Trophoblast cell (in vitro differentiated cells and primary cell): ENCODE data around the gene CLCN2.

ENCODE experiments used
- DNase-seq, 2 donors: peaks; one replicate each; pipeline ENCODE4 v3.0.0-alpha.2; 2016
- H2AFZ ChIP-seq: 2 replicates; pipeline ENCODE4 v1.6.1; 2013; ENCODE audit warnings: low read length, moderate library complexity, mild to moderate bottlenecking; ENCODE audit not compliant: insufficient read depth, poor library complexity
- H2AK5ac ChIP-seq: 2 replicates; pipeline ENCODE4 v1.6.1; 2013; ENCODE audit warnings: mild to moderate bottlenecking, low read length
- H2BK120ac ChIP-seq: 2 replicates; pipeline ENCODE4 v1.6.1; 2013; ENCODE audit warnings: low read length, mild to moderate bottlenecking, moderate library complexity; ENCODE audit not compliant: insufficient read depth, poor library complexity
- H2BK12ac ChIP-seq: 2 replicates; pipeline ENCODE4 v1.6.1; 2013; ENCODE audit warnings: mild to moderate bottlenecking, low read length, moderate library complexity
- H2BK5ac ChIP-seq: 2 replicates; pipeline ENCODE4 v1.6.1; 2013; ENCODE audit warnings: low read length, low read depth, moderate library complexity, mild to moderate bottlenecking; ENCODE audit not compliant: poor library complexity
- H3K14ac ChIP-seq: 2 replicates; pipeline ENCODE4 v1.6.1; 2013; ENCODE audit warnings: mild to moderate bottlenecking, low read length
- H3K18ac ChIP-seq: 2 replicates; pipeline ENCODE4 v1.6.1; 2013; ENCODE audit warnings: mild to moderate bottlenecking, low read length
- H3K23ac ChIP-seq: 2 replicates; pipeline ENCODE4 v1.6.1; 2013; ENCODE audit warnings: low read length
- H3K27ac ChIP-seq: 2 replicates; pipeline ENCODE4 v1.5.1; 2013; ENCODE audit warnings: low read depth, mild to moderate bottlenecking, inconsistent platforms, low read length, moderate library complexity
- H3K27me3 ChIP-seq: 2 replicates; pipeline ENCODE4 v1.6.1; 2013; ENCODE audit warnings: inconsistent platforms, mild to moderate bottlenecking, low read length, moderate library complexity; ENCODE audit not compliant: insufficient read depth
- H3K36me3 ChIP-seq, 2 experiments: 1 replicate in 1 of 2; 2 replicates in 1 of 2; pipeline ENCODE4 v1.6.1; 2013; ENCODE audit warnings: low read length in 2 of 2, mild to moderate bottlenecking in 2 of 2, moderate library complexity in 1 of 2; ENCODE audit not compliant: insufficient read depth in 2 of 2, control insufficient read depth in 1 of 2
- H3K4ac ChIP-seq: 2 replicates; pipeline ENCODE4 v1.6.1; 2013; ENCODE audit warnings: low read depth, mild to moderate bottlenecking, low read length, moderate library complexity
- H3K4me1 ChIP-seq, 2 experiments: 1 replicate in 1 of 2; 2 replicates in 1 of 2; pipeline ENCODE4 v1.6.1; 2013; ENCODE audit warnings: low read length in 2 of 2, mild to moderate bottlenecking in 2 of 2, moderate library complexity in 1 of 2; ENCODE audit not compliant: insufficient read depth in 2 of 2, control insufficient read depth in 1 of 2
- H3K4me2 ChIP-seq: 2 replicates; pipeline ENCODE4 v1.6.1; 2013; ENCODE audit warnings: inconsistent platforms, mild to moderate bottlenecking, low read length, moderate library complexity
- H3K4me3 ChIP-seq: 2 replicates; pipeline ENCODE4 v1.5.1; 2013; ENCODE audit warnings: mild to moderate bottlenecking, low read depth, low read length, inconsistent platforms
- H3K79me1 ChIP-seq: one replicate; pipeline ENCODE4 v1.6.1; 2013; ENCODE audit warnings: low read length
- H3K79me2 ChIP-seq: 2 replicates; pipeline ENCODE4 v1.6.1; 2013; ENCODE audit warnings: low read length, mild to moderate bottlenecking; ENCODE audit not compliant: control insufficient read depth, insufficient read depth, poor library complexity
- H3K9ac ChIP-seq: 2 replicates; pipeline ENCODE4 v1.6.1; 2013; ENCODE audit warnings: mild to moderate bottlenecking, low read length
- H3K9me3 ChIP-seq: 2 replicates; pipeline ENCODE4 v1.6.1; 2013; ENCODE audit warnings: low read depth, mild to moderate bottlenecking, control low read depth, inconsistent platforms, low read length; ENCODE audit not compliant: insufficient read depth
- H4K12ac ChIP-seq: 2 replicates; pipeline ENCODE4 v1.6.1; 2013; ENCODE audit warnings: low read depth, mild to moderate bottlenecking, low read length, moderate library complexity
- H4K8ac ChIP-seq: 2 replicates; pipeline ENCODE4 v1.6.1; 2013; ENCODE audit warnings: low read depth, mild to moderate bottlenecking, low read length, moderate library complexity
- H4K91ac ChIP-seq: one replicate; pipeline ENCODE4 v1.6.1; 2013; ENCODE audit warnings: low read depth, mild to moderate bottlenecking, low read length, moderate library complexity
- WGBS: extraction: QIAGEN DNeasy Blood & Tissue Kit; methylation state at CpG from one replicate; pipeline ENCODE4 v1.1.7; 2013; ENCODE audit warnings: missing lambda C conversion rate; ENCODE audit not compliant: insufficient read length, insufficient coverage; ENCODE audit errors: extremely low coverage; 5-methylcytosine and 5-hydroxymethylcytosine counted together

Gene CLCN2

GRCh38 chr3:184325269-184325668, 36.1 kb downstream of the CLCN2 start:
- H4K8ac ChIP-seq = no peak overlapping the region
- DNase-seq = no peak
- H4K91ac ChIP-seq = no peak overlapping the region
- no peak overlapping the region for H3K27ac ChIP-seq
- no peaks in the 10 kb centered on the region for H3K4me1 ChIP-seq
- no peak overlapping the region for H3K4me2 ChIP-seq
- no peaks in the 10 kb centered on the region for H3K79me1 ChIP-seq
- H3K79me2 ChIP-seq = no peaks in the 10 kb centered on the region
- no peak overlapping the region for H3K14ac ChIP-seq
- no peak overlapping the region for H3K18ac ChIP-seq
- no peak overlapping the region for H2BK120ac ChIP-seq
- H3K9ac ChIP-seq = no peak overlapping the region
- H2AFZ ChIP-seq = no peak overlapping the region
- no peak overlapping the region for H3K4ac ChIP-seq
- H2BK5ac ChIP-seq = no peak overlapping the region
- no peak overlapping the region for H4K12ac ChIP-seq
- no CpG with 5 or more reads among the region's 13 CpGs for WGBS
- no peak overlapping the region for H2BK12ac ChIP-seq
- H3K23ac ChIP-seq = no peak overlapping the region
- no peaks in the 10 kb centered on the region for H3K27me3 ChIP-seq
- H3K9me3 ChIP-seq = no peaks in the 10 kb centered on the region
- H3K36me3 ChIP-seq = peaks cover 83 to 93% of the 10 kb centered on the region in 2 experiments
- H3K4me3 ChIP-seq = no peak overlapping the region
- no peak overlapping the region for H2AK5ac ChIP-seq

GRCh38 chr3:184323696-184324095, 37.7 kb downstream of the CLCN2 start:
- no peak overlapping the region for H2BK120ac ChIP-seq
- H3K23ac ChIP-seq = no peak overlapping the region
- WGBS = no CpG with 5 or more reads among the region's 8 CpGs

GRCh38 chr3:184322731-184323487, 38.5 kb downstream of the CLCN2 start:
- H3K4me3 ChIP-seq = no peak overlapping the region
- no peak overlapping the region for H3K4ac ChIP-seq
- H3K18ac ChIP-seq = no peak overlapping the region
- H2BK120ac ChIP-seq = no peak overlapping the region
- no peaks in the 10 kb centered on the region for H3K27me3 ChIP-seq
- no peak overlapping the region for H4K91ac ChIP-seq
- peaks cover 8% of the 10 kb centered on the region for H3K79me2 ChIP-seq
- H2BK5ac ChIP-seq = no peak overlapping the region
- H3K14ac ChIP-seq = no peak overlapping the region
- no peaks in the 10 kb centered on the region for H3K79me1 ChIP-seq
- no peak overlapping the region for H3K9ac ChIP-seq
- peaks cover 82 to 90% of the 10 kb centered on the region in 2 experiments for H3K36me3 ChIP-seq
- H4K8ac ChIP-seq = no peak overlapping the region
- DNase-seq = no peak
- no peak overlapping the region for H3K23ac ChIP-seq
- peaks cover 3% of the 10 kb centered on the region for H3K9me3 ChIP-seq
- H2AFZ ChIP-seq = no peak overlapping the region
- no CpG with 5 or more reads among the region's 20 CpGs for WGBS
- H3K4me1 ChIP-seq = peaks cover 3 to 5% of the 10 kb centered on the region in 2 experiments
- H4K12ac ChIP-seq = no peak overlapping the region
- H2AK5ac ChIP-seq = no peak overlapping the region
- no peak overlapping the region for H3K27ac ChIP-seq
- H2BK12ac ChIP-seq = no peak overlapping the region
- no peak overlapping the region for H3K4me2 ChIP-seq

More at GRCh38 chr3:184323696-184324095, 37.7 kb downstream of the CLCN2 start:
- H3K4me1 ChIP-seq = peaks cover 3 to 5% of the 10 kb centered on the region in 2 experiments
- no peaks in the 10 kb centered on the region for H3K79me1 ChIP-seq
- H3K36me3 ChIP-seq = peaks cover 88 to 96% of the 10 kb centered on the region in 2 experiments
- no peak overlapping the region for H2BK5ac ChIP-seq
- no peak for DNase-seq
- no peak overlapping the region for H3K4me3 ChIP-seq
- no peak overlapping the region for H3K4ac ChIP-seq
- H3K27ac ChIP-seq = no peak overlapping the region
- H3K14ac ChIP-seq = no peak overlapping the region
- no peak overlapping the region for H2AFZ ChIP-seq
- H2BK12ac ChIP-seq = no peak overlapping the region
- peaks cover 3% of the 10 kb centered on the region for H3K9me3 ChIP-seq
- no peaks in the 10 kb centered on the region for H3K27me3 ChIP-seq
- no peak overlapping the region for H4K91ac ChIP-seq
- H3K9ac ChIP-seq = no peak overlapping the region
- H3K18ac ChIP-seq = no peak overlapping the region
- H3K4me2 ChIP-seq = no peak overlapping the region
- H3K79me2 ChIP-seq = peaks cover 8% of the 10 kb centered on the region
- H4K8ac ChIP-seq = no peak overlapping the region
- no peak overlapping the region for H4K12ac ChIP-seq
- H2AK5ac ChIP-seq = no peak overlapping the region

DNA sequence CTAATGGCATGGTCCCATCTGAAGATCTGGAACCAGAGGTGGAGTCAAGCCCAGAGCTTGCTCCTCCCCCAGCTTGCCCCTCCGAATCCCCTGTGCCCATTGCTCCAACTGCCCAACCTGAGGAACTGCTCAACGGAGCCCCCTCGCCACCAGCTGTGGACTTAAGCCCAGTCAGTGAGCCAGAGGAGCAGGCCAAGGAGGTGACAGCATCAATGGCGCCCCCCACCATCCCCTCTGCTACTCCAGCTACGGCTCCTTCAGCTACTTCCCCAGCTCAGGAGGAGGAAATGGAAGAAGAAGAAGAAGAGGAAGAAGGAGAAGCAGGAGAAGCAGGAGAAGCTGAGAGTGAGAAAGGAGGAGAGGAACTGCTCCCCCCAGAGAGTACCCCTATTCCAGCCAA, 39.7 kb downstream of the CLCN2 start:
- WGBS = no CpG with 5 or more reads among the region's 5 CpGs
- no peak for DNase-seq
- Histone ChIP-seq H3K23ac (no peak overlapping the region), H3K27me3 (no peaks in the 10 kb centered on the region), H2BK12ac (no peak overlapping the region), H2BK120ac (no peak overlapping the region), H4K12ac (no peak overlapping the region), H2AFZ (no peak overlapping the region), H3K18ac (no peak overlapping the region), H2BK5ac (no peak overlapping the region), H3K9ac (no peak overlapping the region), H3K36me3 (peaks cover 80 to 90% of the 10 kb centered on the region in 2 experiments), H3K4ac (no peak overlapping the region), H4K8ac (no peak overlapping the region), H3K4me2 (no peak overlapping the region), H3K27ac (no peak overlapping the region), H3K4me3 (no peak overlapping the region), H2AK5ac (no peak overlapping the region), H3K79me1 (no peaks in the 10 kb centered on the region), H3K14ac (no peak overlapping the region), H3K9me3 (peaks cover 3% of the 10 kb centered on the region), H3K4me1 (peaks cover 6 to 14% of the 10 kb centered on the region in 2 experiments), H4K91ac (no peak overlapping the region), H3K79me2 (peaks cover 18% of the 10 kb centered on the region)
